WTC11 (cell line): ENCODE data around the gene REX1BD. TPM values are rescaled to one million over a fixed set of nuclear protein-coding genes. Genes with fewer than 3 reads are reported as not detected.

Source experiments
- ATAC-seq: fragments of 200-7000 bp; cut with Tn5 transposase; 2 replicates; pipeline ENCODE4 v1.10.0; 2021; ENCODE audit warnings: mild to moderate bottlenecking, moderate library complexity
- CTCF ChIA-PET: fragments of 300-600 bp; sonication (Branson Sonifier 250); formaldehyde crosslinking; loops from one replicate; lab custom pipeline; 2021; ENCODE audit warnings: antibody characterized with exemption; lab: Charles Lee
- POLR2A ChIA-PET: fragments of 350-600 bp; sonication (Branson Sonifier 250); formaldehyde crosslinking; loops from one replicate; lab custom pipeline; 2021; ENCODE audit warnings: antibody characterized with exemption; lab: Charles Lee
- DNase-seq: peaks from one replicate; pipeline ENCODE4 v3.0.0; 2021; ENCODE audit warnings: low spot score
- H3K27ac Mint-ChIP-seq: 2 replicates; pipeline ENCODE4 v1.8.0; 2021; ENCODE audit warnings: mixed read lengths
- H3K27me3 Mint-ChIP-seq: 2 replicates; pipeline ENCODE4 v1.8.0; 2021; ENCODE audit warnings: low read depth, mild to moderate bottlenecking, moderate library complexity, mixed read lengths
- H3K36me3 Mint-ChIP-seq: 2 replicates; pipeline ENCODE4 v1.8.0; 2021; ENCODE audit warnings: mixed read lengths
- H3K4me1 Mint-ChIP-seq: 2 replicates; pipeline ENCODE4 v1.8.0; 2022; ENCODE audit warnings: mixed read lengths
- H3K4me3 Mint-ChIP-seq: 2 replicates; pipeline ENCODE4 v1.8.0; 2021; ENCODE audit warnings: mild to moderate bottlenecking, moderate library complexity, mixed read lengths
- H3K9me3 Mint-ChIP-seq: 2 replicates; pipeline ENCODE4 v1.8.0; 2021; ENCODE audit warnings: mixed read lengths
- AFF4 ChIP-seq: sonication (generic); formaldehyde crosslinking; IDR thresholded peaks from 2 replicates; pipeline ENCODE4 v1.8.1; 2023; ENCODE audit warnings: mild to moderate bottlenecking, missing genetic modification reagents, borderline replicate concordance
- E2F5 ChIP-seq: sonication (generic); formaldehyde crosslinking; IDR thresholded peaks from 2 replicates; pipeline ENCODE4 v1.8.1; 2022; ENCODE audit warnings: mild to moderate bottlenecking, moderate library complexity, missing genetic modification reagents
- EMX1 ChIP-seq: fragments of 250-450 bp; sonication (Bioruptor Pico); IDR thresholded peaks from 2 replicates; pipeline ENCODE4 v1.8.0; 2021; ENCODE audit warnings: mild to moderate bottlenecking
- FOXP1 ChIP-seq: sonication (generic); formaldehyde crosslinking; IDR thresholded peaks from 2 replicates; pipeline ENCODE4 v1.8.0; 2022; ENCODE audit warnings: missing genetic modification reagents, mild to moderate bottlenecking, moderate library complexity, borderline replicate concordance
- IRF1 ChIP-seq: sonication (generic); formaldehyde crosslinking; IDR thresholded peaks from 2 replicates; pipeline ENCODE4 v1.8.0; 2023; ENCODE audit warnings: missing genetic modification reagents
- JAZF1 ChIP-seq: fragments of 250-450 bp; sonication (Bioruptor Pico); IDR thresholded peaks from 2 replicates; pipeline ENCODE4 v1.9.0; 2021; ENCODE audit warnings: moderate library complexity, mild to moderate bottlenecking, inconsistent platforms
- JUN ChIP-seq: sonication (generic); formaldehyde crosslinking; IDR thresholded peaks from 2 replicates; pipeline ENCODE4 v1.8.0; 2023; ENCODE audit warnings: mild to moderate bottlenecking, missing genetic modification reagents
- NR3C1 ChIP-seq: sonication (generic); formaldehyde crosslinking; conservative IDR thresholded peaks from 2 replicates; pipeline ENCODE4 v1.8.1; 2023; ENCODE audit warnings: low read depth, mild to moderate bottlenecking, missing genetic modification reagents
- SP1 ChIP-seq: sonication (generic); formaldehyde crosslinking; conservative IDR thresholded peaks from 2 replicates; pipeline ENCODE4 v1.8.1; 2022; ENCODE audit warnings: missing genetic modification reagents
- USF1 ChIP-seq: sonication (generic); formaldehyde crosslinking; IDR thresholded peaks from 2 replicates; pipeline ENCODE4 v1.8.0; 2022; ENCODE audit warnings: mild to moderate bottlenecking, missing genetic modification reagents
- ZNF121 ChIP-seq: sonication (generic); formaldehyde crosslinking; IDR thresholded peaks from 2 replicates; pipeline ENCODE4 v1.8.0; 2023; ENCODE audit warnings: missing genetic modification reagents
- ZNF263 ChIP-seq: sonication (generic); formaldehyde crosslinking; IDR thresholded peaks from 2 replicates; pipeline ENCODE4 v1.8.1; 2022; ENCODE audit warnings: low read depth, mild to moderate bottlenecking, moderate library complexity, missing genetic modification reagents
- ZNF416 ChIP-seq: fragments of 250-450 bp; sonication (Bioruptor Pico); IDR thresholded peaks from 2 replicates; pipeline ENCODE4 v1.9.0; 2021; ENCODE audit warnings: mild to moderate bottlenecking, inconsistent platforms
- ZNF532 ChIP-seq: fragments of 250-450 bp; sonication (Bioruptor Pico); IDR thresholded peaks from 2 replicates; pipeline ENCODE4 v1.9.0; 2021; ENCODE audit warnings: mild to moderate bottlenecking, borderline replicate concordance
- total RNA-seq: library from RNA; stranded (reverse); gene quantifications from 3 replicates; pipeline ENCODE4 v1.2.3, GENCODE V29; 2021
- TF ChIP-seq, protein P1 (sequence below): sonication (generic); formaldehyde crosslinking; IDR thresholded peaks from 2 replicates; pipeline ENCODE4 v1.8.1; 2023; ENCODE audit warnings: mild to moderate bottlenecking, missing genetic modification reagents, moderate library complexity

The REX1BD gene
- total RNA-seq, 1 experiment from 2014 or later: 90.2 TPM

- Mint-ChIP-seq H3K9me3 (no peaks in the 10 kb centered on the region), H3K4me1 (peaks cover 12% of the 10 kb centered on the region), H3K4me3 (peak overlapping the region; percentile 79; the same call in 1 of the 2 replicates), H3K27ac (no peak overlapping the region), H3K36me3 (no peaks in the 10 kb centered on the region), H3K27me3 (peaks cover 26% of the 10 kb centered on the region)
- ChIA-PET POLR2A (interaction anchor here (1.1 kb wide), 1 partner anchor 42 kb away, joined by 3 read pairs; no protein-coding TSS in a partner anchor), CTCF (interaction anchor here (1.2 kb wide), 1 partner anchor 42 kb away, joined by 4 read pairs; no protein-coding TSS in a partner anchor)
- no peak for DNase-seq
- ATAC-seq: no peak
- TF ChIP-seq ZNF416 (CRISPR knock-in tag): no peak
Measured at GRCh38 chr19:18635831-18636182, 47.2 kb downstream of the REX1BD start.

GRCh38 chr19:18636183-18636968 lies 47.8 kb downstream of the REX1BD start:
- Mint-ChIP-seq H3K9me3 (no peaks in the 10 kb centered on the region), H3K27me3 (peaks cover 26% of the 10 kb centered on the region), H3K36me3 (no peaks in the 10 kb centered on the region), H3K4me1 (peaks cover 12% of the 10 kb centered on the region), H3K4me3 (peak overlapping the region; percentile 79), H3K27ac (peak overlapping the region; percentile 97)
- ChIA-PET CTCF (no interaction called here), POLR2A (no interaction called here)
- ATAC-seq (peak; percentile 93), DNase-seq (peak; percentile 99)
- TF ChIP-seq IRF1 (CRISPR knock-in tag) (no peak), ZNF263 (CRISPR knock-in tag) (no peak), USF1 (CRISPR knock-in tag) (peak; percentile 31; the same call in 1 of the 2 replicates), SP1 (CRISPR knock-in tag) (peak; percentile 80)
- TF ChIP-seq, protein P1, sequence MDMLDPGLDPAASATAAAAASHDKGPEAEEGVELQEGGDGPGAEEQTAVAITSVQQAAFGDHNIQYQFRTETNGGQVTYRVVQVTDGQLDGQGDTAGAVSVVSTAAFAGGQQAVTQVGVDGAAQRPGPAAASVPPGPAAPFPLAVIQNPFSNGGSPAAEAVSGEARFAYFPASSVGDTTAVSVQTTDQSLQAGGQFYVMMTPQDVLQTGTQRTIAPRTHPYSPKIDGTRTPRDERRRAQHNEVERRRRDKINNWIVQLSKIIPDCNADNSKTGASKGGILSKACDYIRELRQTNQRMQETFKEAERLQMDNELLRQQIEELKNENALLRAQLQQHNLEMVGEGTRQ (CRISPR knock-in tag): peak; percentile 58; the same call in 1 of the 2 replicates

GRCh38 chr19:18636969-18637629 lies 48.5 kb downstream of the REX1BD start, which contains the start of gene KLHL26:
Gene KLHL26 (plus strand): TSS chr19:18637028. CDS start chr19:18637055, 27 bp downstream.
- no peak for ATAC-seq
- Mint-ChIP-seq H3K27ac (peak within 1 kb of the TSS; percentile 97), H3K9me3 (no peaks in the 10 kb centered on the region), H3K4me1 (peaks cover 12% of the 10 kb centered on the region), H3K27me3 (peaks cover 26% of the 10 kb centered on the region), H3K4me3 (peak within 1 kb of the TSS; percentile 79), H3K36me3 (no peaks in the 10 kb centered on the region)
- POLR2A ChIA-PET: no interaction called here
- TF ChIP-seq ZNF121 (CRISPR knock-in tag): no peak
- no peak for TF ChIP-seq NR3C1 (CRISPR knock-in tag)
- TF ChIP-seq FOXP1 (CRISPR knock-in tag): no peak
- TF ChIP-seq ZNF532 (CRISPR knock-in tag): no peak
- TF ChIP-seq USF1 (CRISPR knock-in tag): no peak
- no peak for TF ChIP-seq AFF4
- no peak for TF ChIP-seq EMX1 (CRISPR knock-in tag)
- 0 out of 2 replicates have a peak, but pooled peaks have one; percentile 26 for TF ChIP-seq JUN (CRISPR knock-in tag)
- no peak for TF ChIP-seq JAZF1 (CRISPR knock-in tag)
- 0 out of 2 replicates have a peak, but pooled peaks have one; percentile 9 for TF ChIP-seq SP1 (CRISPR knock-in tag)
- 0 out of 2 replicates have a peak, but pooled peaks have one; percentile 25 for TF ChIP-seq E2F5 (CRISPR knock-in tag)
- no peak for DNase-seq
- CTCF ChIA-PET: interaction anchor here (0.6 kb wide), 1 partner anchor 16 kb away, joined by 4 read pairs; no protein-coding TSS in a partner anchor
